ENCODE measurements around the gene STC2. TPM values are rescaled to one million over a fixed set of nuclear protein-coding genes. Genes with fewer than 3 reads are reported as not detected.

The STC2 gene
- polyA plus RNA-seq, 3 donors: not detected

DNA sequence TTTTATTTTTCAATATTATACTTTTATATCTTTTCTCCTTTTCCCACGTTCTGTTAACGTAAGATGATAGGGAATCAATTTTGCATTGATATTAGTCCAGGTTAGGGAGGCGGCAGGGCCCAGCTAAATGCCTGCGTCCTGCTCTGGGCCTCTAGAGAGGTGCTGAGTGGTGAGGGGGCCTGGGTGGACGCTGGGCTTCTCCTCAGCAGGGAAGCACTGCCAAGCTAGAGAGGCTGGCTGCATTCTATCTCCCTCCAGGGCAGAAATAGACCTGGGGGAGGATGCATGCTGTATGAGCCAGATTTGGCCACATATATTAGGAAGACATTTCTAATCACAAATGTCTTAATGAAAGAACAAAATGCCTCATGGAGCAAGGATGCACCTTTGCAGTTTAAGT lies 49.6 kb downstream of the STC2 start:
- Histone ChIP-seq H4K20me1 (ENCODE audit: insufficient read depth, low read length) (no peaks in the 10 kb centered on the region), H3K79me2 (ENCODE audit: insufficient read depth, low read length) (no peaks in the 10 kb centered on the region), H3K4me2 (replicated peaks; ENCODE audit: extremely low read depth, low read length, poor library complexity, severe bottlenecking) (no peak overlapping the region), H3K27me3 (ENCODE audit: control insufficient read depth in 2 of 2, insufficient read depth in 2 of 2, low read length in 2 of 2) (peaks cover 17 to 34% of the 10 kb centered on the region in 2 donors), H3K9me3 (replicated peaks in 1 of 2; ENCODE audit: control insufficient read depth in 1 of 2, insufficient read depth in 1 of 2, low read length in 2 of 2) (no peaks in the 10 kb centered on the region), H3K4me1 (ENCODE audit: control insufficient read depth in 1 of 2, insufficient read depth in 2 of 2, low read length in 2 of 2) (peaks cover 0 to 3% of the 10 kb centered on the region in 2 donors), H3K27ac (ENCODE audit: low read depth in 1 of 2, low read length in 2 of 2) (no peak overlapping the region), H3K9ac (ENCODE audit: insufficient read depth, low read length, poor library complexity, severe bottlenecking) (no peak overlapping the region), H3K36me3 (replicated peaks in 1 of 2; ENCODE audit: control insufficient read depth in 1 of 2, insufficient read depth in 2 of 2, low read length in 2 of 2) (no peaks in the 10 kb centered on the region), H3K4me3 (replicated peaks in 1 of 3; ENCODE audit: low read depth in 2 of 3, low read length in 3 of 3) (no peak overlapping the region), H2AFZ (ENCODE audit: insufficient read depth, low read depth, low read length, poor library complexity, severe bottlenecking) (no peak overlapping the region)
- TF ChIP-seq, protein P1, sequence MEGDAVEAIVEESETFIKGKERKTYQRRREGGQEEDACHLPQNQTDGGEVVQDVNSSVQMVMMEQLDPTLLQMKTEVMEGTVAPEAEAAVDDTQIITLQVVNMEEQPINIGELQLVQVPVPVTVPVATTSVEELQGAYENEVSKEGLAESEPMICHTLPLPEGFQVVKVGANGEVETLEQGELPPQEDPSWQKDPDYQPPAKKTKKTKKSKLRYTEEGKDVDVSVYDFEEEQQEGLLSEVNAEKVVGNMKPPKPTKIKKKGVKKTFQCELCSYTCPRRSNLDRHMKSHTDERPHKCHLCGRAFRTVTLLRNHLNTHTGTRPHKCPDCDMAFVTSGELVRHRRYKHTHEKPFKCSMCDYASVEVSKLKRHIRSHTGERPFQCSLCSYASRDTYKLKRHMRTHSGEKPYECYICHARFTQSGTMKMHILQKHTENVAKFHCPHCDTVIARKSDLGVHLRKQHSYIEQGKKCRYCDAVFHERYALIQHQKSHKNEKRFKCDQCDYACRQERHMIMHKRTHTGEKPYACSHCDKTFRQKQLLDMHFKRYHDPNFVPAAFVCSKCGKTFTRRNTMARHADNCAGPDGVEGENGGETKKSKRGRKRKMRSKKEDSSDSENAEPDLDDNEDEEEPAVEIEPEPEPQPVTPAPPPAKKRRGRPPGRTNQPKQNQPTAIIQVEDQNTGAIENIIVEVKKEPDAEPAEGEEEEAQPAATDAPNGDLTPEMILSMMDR (IDR thresholded peaks at IDR 0.05): no peak
- 100% methylated on average over 2 of the region's 5 CpGs for WGBS (ENCODE audit: insufficient coverage)
- Mint-ChIP-seq H3K4me3 (no peak overlapping the region), H3K4me1 (peaks cover 6% of the 10 kb centered on the region), H3K9me3 (peaks cover 0 to 3% (median 0%) of the 10 kb centered on the region in 7 donors), H3K27ac (peak overlapping the region in 1 of 7 donors; percentile 46), H3K27me3 (ENCODE audit: low read depth in 3 of 3) (peaks cover 22 to 43% (median 38%) of the 10 kb centered on the region in 3 donors), H3K36me3 (no peaks in the 10 kb centered on the region)
- intact Hi-C loops (cut with micrococcal nuclease): no loop called here
- DNase-seq: no peak

GRCh38 chr5:173278172-173278571 lies 50.0 kb downstream of the STC2 start:
- no peaks in the 10 kb centered on the region for H3K9me3 ChIP-seq (replicated peaks in 1 of 2; ENCODE audit: control insufficient read depth in 1 of 2, insufficient read depth in 1 of 2, low read length in 2 of 2)
- no peaks in the 10 kb centered on the region for H3K36me3 ChIP-seq (replicated peaks in 1 of 2; ENCODE audit: control insufficient read depth in 1 of 2, insufficient read depth in 2 of 2, low read length in 2 of 2)
- H3K4me2 ChIP-seq (replicated peaks; ENCODE audit: extremely low read depth, low read length, poor library complexity, severe bottlenecking): no peak overlapping the region
- H3K27me3 ChIP-seq (ENCODE audit: control insufficient read depth in 2 of 2, insufficient read depth in 2 of 2, low read length in 2 of 2): peaks cover 17 to 29% of the 10 kb centered on the region in 2 donors
- no peaks in the 10 kb centered on the region for H4K20me1 ChIP-seq (ENCODE audit: insufficient read depth, low read length)
- no peak overlapping the region for H3K27ac ChIP-seq (ENCODE audit: low read depth in 1 of 2, low read length in 2 of 2)
- H3K4me3 ChIP-seq (replicated peaks in 1 of 3; ENCODE audit: low read depth in 2 of 3, low read length in 3 of 3): no peak overlapping the region
- Mint-ChIP-seq H3K36me3 (no peaks in the 10 kb centered on the region), H3K9me3 (peaks cover 0 to 3% (median 0%) of the 10 kb centered on the region in 7 donors), H3K27me3 (ENCODE audit: low read depth in 3 of 3) (peaks cover 18 to 38% (median 34%) of the 10 kb centered on the region in 3 donors), H3K27ac (no peak overlapping the region), H3K4me3 (no peak overlapping the region), H3K4me1 (peaks cover 2% of the 10 kb centered on the region)
- intact Hi-C loops (cut with micrococcal nuclease): no loop called here
- H3K9ac ChIP-seq (ENCODE audit: insufficient read depth, low read length, poor library complexity, severe bottlenecking): no peak overlapping the region
- 92% methylated on average over 6 of the region's 9 CpGs for WGBS (ENCODE audit: insufficient coverage)
- TF ChIP-seq, protein P1 (IDR thresholded peaks at IDR 0.05): no peak
- H2AFZ ChIP-seq (ENCODE audit: insufficient read depth, low read depth, low read length, poor library complexity, severe bottlenecking): no peak overlapping the region
- no peak for DNase-seq
- no peaks in the 10 kb centered on the region for H3K79me2 ChIP-seq (ENCODE audit: insufficient read depth, low read length)
- no peaks in the 10 kb centered on the region for H3K4me1 ChIP-seq (ENCODE audit: control insufficient read depth in 1 of 2, insufficient read depth in 2 of 2, low read length in 2 of 2)
